Peyer's patch (tissue), 4 donors: ENCODE results near the gene ZNF511. TPM values are rescaled to one million over a fixed set of nuclear protein-coding genes. Genes with fewer than 3 reads are reported as not detected.
A peak's percentile ranks its signal among the peaks of the same experiment; 100 is the strongest.

ENCODE experiments used
- DNase-seq, 3 donors: peaks; one replicate each; pipeline ENCODE4 v3.0.0-alpha.2; 2017 to 2019
- H3K27ac ChIP-seq, 4 donors: fragments of 200-600 bp; sonication (generic); one replicate each; pipeline ENCODE4 v1.5.1; 2016 to 2019
- H3K27me3 ChIP-seq, 2 donors: fragments of 200-600 bp; sonication (generic); one replicate each; pipeline ENCODE4 v1.5.1; 2019
- H3K36me3 ChIP-seq, 3 donors: fragments of 200-600 bp; sonication (generic); one replicate each; pipeline ENCODE4 v1.5.1; 2016 to 2019
- H3K4me1 ChIP-seq, 4 donors: fragments of 200-600 bp; sonication (generic); one replicate each; pipeline ENCODE4 v1.5.1; 2016 to 2019
- H3K4me3 ChIP-seq, 4 donors: fragments of 200-600 bp; sonication (generic); 1 replicate in 3 of 4; 2 replicates in 1 of 4; pipeline ENCODE4 v1.5.1; 2016 to 2019; ENCODE audit warnings: mild to moderate bottlenecking in 1 of 4
- H3K9me3 ChIP-seq, 4 donors: fragments of 200-600 bp; sonication (generic); one replicate each; pipeline ENCODE4 v1.5.1; 2016 to 2019; ENCODE audit warnings: mild to moderate bottlenecking in 1 of 4
- CTCF ChIP-seq, 6 experiments: fragments of 450-650 bp in 4 of 6; fragments of 200-600 bp in 2 of 6; sonication (generic) in 1 of 6; IDR thresholded peaks; one replicate each; pipeline ENCODE4 v1.5.1; 2017 to 2019; ENCODE audit warnings: antibody characterized with exemption in 6 of 6, mild to moderate bottlenecking in 3 of 6, moderate library complexity in 1 of 6
- POLR2A ChIP-seq, 2 donors: fragments of 450-650 bp; IDR thresholded peaks; one replicate each; pipeline ENCODE4 v1.5.1; 2017; ENCODE audit warnings: antibody characterized with exemption in 2 of 2, mild to moderate bottlenecking in 2 of 2, moderate library complexity in 2 of 2
- small RNA-seq, 2 donors: library from RNA; depleted of rRNA; stranded (forward); fragments of <200 nt; gene quantifications; one replicate each; pipeline ENCODE3, GENCODE V24; 2016
- total RNA-seq, 4 donors: library from RNA; depleted of rRNA; stranded (reverse); fragments of >200 nt; gene quantifications; one replicate each; pipeline ENCODE4 v1.1.0, GENCODE V29; 2016

The ZNF511 gene
- total RNA-seq, 4 donors from 2014 or later = 25.7 to 42.9 (median 30.5) TPM

GRCh38 chr10:133361773-133362441, 53.2 kb downstream of the ZNF511 start:
- TF ChIP-seq CTCF (IDR thresholded peaks at IDR 0.05) = no peak
- TF ChIP-seq POLR2A (IDR thresholded peaks at IDR 0.05) = no peak
- H3K9me3 ChIP-seq = no peaks in the 10 kb centered on the region
- H3K36me3 ChIP-seq = peaks cover 0 to 50% (median 0%) of the 10 kb centered on the region in 3 donors
- peak in 1 of 3 donors; percentile 35 for DNase-seq
- H3K27ac ChIP-seq = peak overlapping the region in 3 of 4 donors; percentile 62 to 97 (median 90)
- H3K4me1 ChIP-seq = peaks cover 1 to 49% (median 7%) of the 10 kb centered on the region in 4 donors
- no peaks in the 10 kb centered on the region for H3K27me3 ChIP-seq
- H3K4me3 ChIP-seq = no peak overlapping the region

Small RNA genes within 50 kb of the gene (small RNA-seq; reads per million reads assigned to genes)
- 0 reads per million in 2 donors for gene BANF1P2

Other genes with a start within 250 kb of the ZNF511 start
- gene ADGRA1, start 221.0 kb upstream of the ZNF511 start, total RNA-seq = not detected
- gene KNDC1, start 148.7 kb upstream of the ZNF511 start, total RNA-seq = 1 to 10 TPM in 1 of 4 donors, under 1 TPM in 1, not detected in 2; 0.27 to 1.7 TPM
- gene UTF1, start 78.7 kb upstream of the ZNF511 start, total RNA-seq = not detected
- under 1 TPM in 1 of 4 donors, not detected in 3; 0.54 TPM for gene VENTX, start 71.1 kb upstream of the ZNF511 start, total RNA-seq
- gene ADAM8, start 32.0 kb upstream of the ZNF511 start, total RNA-seq = 10 to 100 TPM in 1 of 4 donors, 1 to 10 TPM in 3; 5.4 to 12.4 (median 6.4) TPM
- 10 to 100 TPM; 40.1 to 85.0 (median 67.8) TPM for gene TUBGCP2, start within 50 bp of the ZNF511 start, total RNA-seq
- gene CALY, start 28.0 kb downstream of the ZNF511 start, total RNA-seq = 1 to 10 TPM in 2 of 4 donors, under 1 TPM in 1, not detected in 1; 0.88 to 1.6 (median 1.5) TPM
- gene PRAP1, start 38.5 kb downstream of the ZNF511 start, total RNA-seq = 1,000 to 10,000 TPM in 3 of 4 donors, 10 to 100 TPM in 1; 52.8 to 2,204 (median 1,384) TPM
- 100 to 1,000 TPM in 3 of 4 donors, 10 to 100 TPM in 1; 88.3 to 214 (median 163) TPM for gene FUOM, start 49.1 kb downstream of the ZNF511 start, total RNA-seq
- 100 to 1,000 TPM in 3 of 4 donors, 10 to 100 TPM in 1; 87.5 to 211 (median 172) TPM for gene ECHS1, start 64.4 kb downstream of the ZNF511 start, total RNA-seq
- gene PAOX, start 70.3 kb downstream of the ZNF511 start, total RNA-seq = 10 to 100 TPM; 19.8 to 53.7 (median 36.9) TPM
- 100 to 1,000 TPM in 3 of 4 donors, 10 to 100 TPM in 1; 44.7 to 110 (median 103) TPM for gene MTG1, start 85.2 kb downstream of the ZNF511 start, total RNA-seq
- gene SPRN, start 115.7 kb downstream of the ZNF511 start, total RNA-seq = under 1 TPM in 1 of 4 donors, not detected in 3; 0.47 TPM
- 10 to 100 TPM in 2 of 4 donors, 1 to 10 TPM in 2; 1.9 to 14.6 (median 8.7) TPM for gene SCART1, start 145.0 kb downstream of the ZNF511 start, total RNA-seq
- 10 to 100 TPM in 1 of 4 donors, 1 to 10 TPM in 2, not detected in 1; 2.3 to 13.2 (median 5.6) TPM for gene CYP2E1, start 218.4 kb downstream of the ZNF511 start, total RNA-seq